GM19193 (cell line): ENCODE measurements around the gene INSIG2.

Experiments
- POLR2A ChIP-seq: IDR thresholded peaks from 4 replicates; pipeline ENCODE4 v1.6.1; 2011; ENCODE audit not compliant: insufficient read depth, insufficient read length; ENCODE audit errors: extremely low read depth

The INSIG2 gene

DNA sequence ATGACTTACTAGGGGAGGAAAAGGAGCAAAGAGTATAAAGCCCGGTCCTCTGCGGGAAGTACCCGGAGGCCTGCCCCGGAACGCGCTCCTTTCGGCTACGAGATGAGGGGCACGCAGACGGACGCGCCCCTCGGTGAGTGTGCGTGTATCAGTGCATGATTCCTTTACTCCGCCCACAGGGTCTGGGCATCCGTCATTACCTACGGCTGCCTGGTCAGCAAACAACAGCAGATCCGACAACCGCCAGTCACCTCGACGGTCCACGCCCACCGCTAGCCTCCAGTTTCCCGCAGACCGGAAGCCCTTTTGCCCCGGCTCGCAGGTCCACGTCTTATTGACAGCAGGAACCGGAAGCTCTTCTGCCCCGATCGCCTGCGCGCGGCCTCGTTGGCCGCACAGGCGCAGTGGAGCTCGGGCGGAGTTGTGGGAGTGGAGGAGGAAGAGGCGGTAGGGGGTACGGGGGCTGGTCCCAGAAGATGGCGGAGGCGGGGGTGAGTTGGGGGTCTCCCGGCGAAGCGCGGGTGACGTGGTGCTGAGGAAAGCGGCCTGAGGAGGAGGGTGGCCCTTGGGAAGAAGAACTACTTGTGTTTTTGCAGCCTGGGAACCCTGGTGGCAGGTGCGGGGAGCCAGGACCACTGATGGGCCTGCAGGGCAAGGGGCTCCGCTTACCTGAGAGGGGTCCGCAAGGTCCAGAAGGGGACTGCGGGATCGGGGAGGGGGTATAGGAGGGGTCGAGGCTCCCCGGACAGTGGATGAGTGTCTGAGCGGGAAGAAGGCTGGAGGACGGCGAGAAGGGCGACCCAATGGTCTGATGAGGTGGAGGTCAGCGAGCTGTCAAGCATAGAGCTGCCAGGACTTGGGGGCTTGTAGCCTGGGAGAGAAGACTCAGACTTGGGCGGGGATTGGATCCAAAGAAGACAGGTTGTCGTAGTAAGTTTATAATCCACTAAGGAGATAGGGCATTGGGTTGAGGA lies at the start of gene INSIG2:
TSS of gene INSIG2 (plus strand) at position 421 of the 974 bp plus-strand sequence. CDS start 8,086 bp downstream, outside the sequence.
- peak; percentile 59 for TF ChIP-seq POLR2A

DNA sequence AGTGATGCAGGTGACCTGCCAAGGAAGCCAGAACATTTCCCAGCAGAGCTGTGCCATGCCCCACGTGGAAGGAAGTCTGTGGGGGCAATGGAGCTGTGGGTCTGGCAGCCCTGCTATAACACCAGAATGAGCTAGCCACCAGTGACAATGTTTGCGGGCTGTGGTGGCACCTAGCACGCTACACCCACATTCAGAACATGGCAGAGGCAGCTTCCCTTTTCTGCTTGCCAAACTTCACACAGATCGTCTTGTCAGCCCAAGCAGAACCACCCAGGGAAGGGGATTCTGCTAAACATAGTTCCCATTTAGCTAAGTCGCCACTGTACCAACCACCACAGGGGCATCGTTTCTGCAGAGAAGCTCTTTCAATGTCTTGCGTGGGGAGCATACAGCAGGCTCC lies 47.4 kb upstream of the INSIG2 start:
- no peak for TF ChIP-seq POLR2A

DNA sequence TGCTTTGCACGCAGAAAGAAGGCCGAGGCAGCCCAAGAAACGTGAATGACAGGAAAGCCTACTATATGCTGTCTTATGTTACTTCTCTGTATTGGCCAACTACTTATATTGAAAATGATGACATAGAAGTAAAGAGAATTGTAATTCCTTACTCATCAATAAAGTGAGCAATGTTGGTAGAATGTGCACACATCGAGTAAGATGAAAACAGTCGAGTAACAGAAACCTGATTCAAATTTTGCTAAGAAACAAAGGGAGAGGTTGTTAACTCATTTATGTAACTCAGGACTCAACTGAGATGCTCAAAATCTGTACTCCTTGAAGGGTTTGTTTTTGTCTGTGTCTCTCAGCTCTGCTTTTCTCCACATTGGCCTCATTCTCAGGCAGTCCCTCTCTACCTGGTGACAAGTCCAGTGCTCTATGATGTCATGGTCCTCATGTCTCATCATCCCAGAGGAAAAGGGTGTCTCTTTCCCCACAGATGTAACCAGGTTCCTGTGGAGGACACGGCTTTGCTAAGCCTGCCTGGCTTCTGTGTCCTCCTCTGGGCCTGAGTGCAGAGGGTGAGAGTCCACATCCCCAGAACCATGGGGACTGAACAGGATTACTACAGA lies 44.1 kb upstream of the INSIG2 start:
- no peak for TF ChIP-seq POLR2A

DNA sequence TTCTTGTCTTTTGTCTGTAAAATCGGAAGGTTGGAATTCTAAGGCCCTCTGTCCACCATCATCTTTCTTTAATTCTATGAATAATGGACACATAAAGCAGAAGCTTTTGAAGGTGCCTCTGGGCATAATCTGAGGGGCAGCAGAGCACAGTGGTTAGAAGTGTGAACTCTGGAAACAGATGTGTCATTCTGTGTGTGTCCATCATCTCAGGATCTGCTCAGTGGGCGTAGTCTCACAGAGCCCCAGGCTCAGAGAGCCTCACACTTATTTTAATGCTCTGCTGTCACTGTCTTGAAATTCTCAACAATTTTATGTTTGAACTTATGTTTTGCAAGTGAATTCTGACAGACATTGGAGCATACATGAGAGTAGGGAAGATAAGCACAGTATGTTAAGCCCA lies 43.4 kb upstream of the INSIG2 start:
- no peak for TF ChIP-seq POLR2A

DNA sequence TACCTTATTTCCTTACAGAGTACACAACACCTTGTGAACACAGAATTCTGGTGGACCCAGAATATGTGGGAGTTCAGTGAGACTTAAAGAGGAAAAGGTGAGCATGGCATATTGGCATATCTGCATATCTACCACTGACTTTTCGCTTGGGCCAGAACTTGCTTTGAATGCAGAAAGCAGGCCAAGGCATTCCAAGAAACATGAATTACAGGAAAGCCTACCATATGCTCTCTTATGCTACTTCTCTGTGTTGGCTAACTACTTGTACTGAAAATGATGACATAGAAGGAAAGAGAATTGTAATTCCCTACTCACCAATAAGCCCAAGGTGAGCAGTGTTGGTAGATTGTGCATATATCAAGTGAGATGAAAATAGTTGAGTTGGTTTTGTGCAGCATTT lies 43.0 kb upstream of the INSIG2 start:
- no peak for TF ChIP-seq POLR2A

DNA sequence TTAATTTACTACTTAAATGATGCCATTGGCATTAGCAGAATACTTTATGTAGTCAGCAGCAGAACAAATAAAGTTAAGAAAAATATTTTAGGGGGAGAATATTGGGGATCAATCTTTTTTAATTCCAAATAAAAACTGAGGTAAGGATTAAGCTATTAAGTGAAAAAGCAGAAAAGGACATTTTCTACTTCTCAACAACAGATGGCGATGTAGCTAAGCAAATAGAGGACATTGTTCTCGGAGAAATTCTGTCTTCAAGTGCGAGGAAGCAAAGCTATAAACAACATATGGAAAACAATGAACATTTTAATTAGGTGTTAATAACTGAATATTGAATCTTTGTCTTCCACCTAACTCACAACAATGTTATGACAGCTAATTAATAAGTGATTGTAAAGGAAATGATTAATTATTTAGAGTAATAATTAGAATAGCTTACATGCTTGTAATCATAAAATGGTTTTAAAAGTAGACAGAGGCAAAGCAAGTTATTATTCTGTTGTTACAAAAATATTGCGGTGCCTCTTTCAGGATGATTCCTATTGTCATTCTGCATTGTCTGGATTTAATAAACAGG lies 41.5 kb upstream of the INSIG2 start:
- no peak for TF ChIP-seq POLR2A

DNA sequence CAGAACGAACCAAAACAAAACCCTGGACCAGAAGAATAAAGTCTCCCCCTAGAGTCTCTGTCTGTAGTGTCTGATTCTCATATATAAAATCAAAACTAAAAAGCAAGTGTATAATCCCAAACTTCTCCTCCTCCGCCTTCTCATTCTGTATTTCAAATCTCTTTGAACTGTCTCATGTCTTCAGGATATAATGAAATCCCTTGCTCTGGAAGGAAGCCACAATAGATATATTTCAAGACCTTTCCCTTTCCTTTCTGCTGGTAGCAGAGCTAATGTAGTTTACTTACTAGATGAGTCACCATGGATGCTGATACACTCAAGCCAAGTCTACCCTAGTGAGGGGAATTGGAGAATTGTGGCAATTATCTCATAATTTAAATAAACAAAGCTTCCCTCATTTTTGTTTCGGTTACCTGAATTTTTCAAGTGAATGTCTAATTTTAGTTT lies 40.9 kb upstream of the INSIG2 start:
- TF ChIP-seq POLR2A, result no peak

DNA sequence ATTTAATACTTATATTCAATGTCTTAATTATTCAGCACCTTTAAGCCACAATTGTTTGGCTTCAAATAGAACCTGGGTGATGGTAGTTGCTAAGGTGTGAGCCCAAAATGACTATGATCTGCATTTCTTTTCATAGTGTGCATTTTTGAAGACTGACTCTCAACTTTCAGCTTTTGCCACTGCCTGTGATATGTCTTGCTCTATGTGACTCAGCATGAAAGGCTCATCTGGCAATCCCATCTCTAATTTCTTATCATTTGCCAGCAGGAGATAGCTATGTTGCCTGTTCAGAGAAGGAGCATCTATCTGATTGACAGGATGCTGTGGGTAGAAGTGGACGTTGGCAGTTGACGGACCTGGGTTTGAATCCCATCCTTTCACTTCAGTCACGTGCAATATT lies 39.9 kb upstream of the INSIG2 start:
- no peak for TF ChIP-seq POLR2A

DNA sequence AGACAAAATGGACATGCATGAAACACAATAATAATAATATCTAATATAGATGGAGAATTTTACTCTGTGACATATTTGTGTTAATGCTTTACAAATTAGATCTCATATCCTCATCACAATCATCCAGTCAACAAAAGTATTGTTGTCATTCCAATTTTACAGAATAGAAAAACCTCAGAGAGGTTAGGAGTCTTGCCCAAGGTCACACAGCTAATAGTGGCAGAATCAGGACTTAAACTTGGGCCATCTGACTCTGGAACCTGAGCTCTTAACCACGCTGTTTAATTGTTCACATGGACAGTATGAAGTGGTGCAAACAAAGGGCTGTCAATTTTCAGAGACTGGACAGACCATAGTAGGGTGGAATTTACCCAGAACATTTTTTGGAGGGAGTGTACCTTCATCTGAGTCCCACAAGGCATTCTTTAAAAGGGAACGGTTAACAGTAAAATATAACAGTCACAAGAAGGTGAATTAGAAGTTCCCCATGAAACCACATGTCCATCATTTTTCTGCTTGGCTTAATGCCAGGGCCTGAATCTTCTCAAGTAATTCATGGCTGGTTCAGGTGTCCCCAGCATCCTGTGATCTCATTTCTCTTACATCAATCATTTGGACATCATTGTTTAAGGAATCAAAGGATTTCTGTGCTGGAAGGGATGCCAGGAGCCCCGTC lies 39.0 kb upstream of the INSIG2 start:
- TF ChIP-seq POLR2A, result no peak

DNA sequence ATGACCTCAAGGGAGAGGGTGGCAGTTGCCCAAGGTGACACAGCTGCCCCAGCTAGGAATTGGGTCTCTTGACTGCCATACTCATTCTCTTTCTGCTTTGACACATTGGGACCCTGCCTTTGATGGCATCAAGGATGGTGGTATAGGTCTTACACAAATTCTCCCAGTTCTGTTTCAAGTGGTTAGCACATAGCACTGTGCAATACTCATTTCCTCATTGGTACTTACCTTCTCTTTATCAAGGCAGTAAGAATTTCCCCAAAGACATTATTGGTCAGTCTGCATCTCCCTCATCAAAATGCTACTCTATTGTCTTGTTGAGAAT lies 38.5 kb upstream of the INSIG2 start:
- no peak for TF ChIP-seq POLR2A

DNA sequence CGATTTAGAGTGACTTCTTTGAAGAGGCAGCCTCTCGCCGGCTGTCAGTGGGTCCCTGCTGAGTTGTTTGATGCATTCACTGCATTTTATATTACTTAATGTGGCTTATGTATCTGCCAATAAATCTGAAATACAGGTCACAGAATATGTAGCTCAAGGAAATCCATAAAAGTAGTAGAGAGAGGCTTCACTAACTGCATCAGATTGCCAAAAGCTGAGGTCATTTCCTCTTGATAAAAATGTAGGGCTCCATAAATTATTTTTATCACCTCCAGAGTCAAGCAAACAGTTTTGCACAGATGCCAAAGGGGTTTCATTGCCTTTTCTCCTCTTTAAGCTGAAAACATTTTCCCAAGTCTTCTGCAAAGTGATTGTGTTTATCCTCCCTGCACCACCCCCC lies 37.9 kb upstream of the INSIG2 start:
- no peak for TF ChIP-seq POLR2A

DNA sequence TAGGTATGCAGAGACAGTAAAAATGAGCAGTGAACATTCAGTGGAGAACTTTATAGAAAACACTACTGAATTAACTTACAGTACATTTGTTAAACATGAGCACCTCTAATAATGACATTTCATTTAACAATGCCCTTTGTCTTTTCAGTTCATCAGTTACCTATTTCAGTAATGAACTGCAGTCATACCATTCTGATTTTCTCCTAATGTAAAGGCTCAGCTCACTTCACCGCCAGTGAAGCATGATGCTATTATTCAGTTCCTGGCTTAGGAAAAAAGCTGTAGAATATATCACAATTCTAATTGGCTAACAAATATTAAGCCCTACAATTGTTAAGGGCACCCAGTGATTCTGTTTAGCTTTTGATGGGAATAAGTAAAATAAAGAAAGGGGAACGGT lies 37.3 kb upstream of the INSIG2 start:
- TF ChIP-seq POLR2A, result no peak

DNA sequence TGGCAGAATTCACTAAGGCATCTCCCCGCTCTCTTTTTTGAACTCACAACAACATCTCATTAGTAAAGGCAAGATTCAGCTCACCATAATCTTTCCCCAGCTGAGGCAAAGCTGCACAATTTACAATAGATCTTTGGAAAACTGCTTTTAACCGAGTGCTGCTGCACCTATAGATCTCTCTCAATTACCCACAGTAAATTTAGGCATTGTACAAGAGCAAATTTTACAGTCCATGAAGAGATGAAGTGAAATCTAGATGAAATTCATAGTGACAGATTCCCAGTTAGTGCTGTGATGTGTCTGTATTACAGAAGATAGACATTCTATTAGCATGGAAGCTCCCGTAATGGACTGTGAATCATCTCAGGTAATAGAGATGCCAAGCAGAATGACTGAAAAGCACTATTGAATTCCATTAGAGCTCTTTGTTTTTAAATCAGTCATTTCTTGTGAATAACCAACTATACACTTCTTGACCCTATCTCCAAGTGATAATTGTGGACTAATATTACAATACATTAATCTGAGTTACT lies 36.4 kb upstream of the INSIG2 start:
- no peak for TF ChIP-seq POLR2A

DNA sequence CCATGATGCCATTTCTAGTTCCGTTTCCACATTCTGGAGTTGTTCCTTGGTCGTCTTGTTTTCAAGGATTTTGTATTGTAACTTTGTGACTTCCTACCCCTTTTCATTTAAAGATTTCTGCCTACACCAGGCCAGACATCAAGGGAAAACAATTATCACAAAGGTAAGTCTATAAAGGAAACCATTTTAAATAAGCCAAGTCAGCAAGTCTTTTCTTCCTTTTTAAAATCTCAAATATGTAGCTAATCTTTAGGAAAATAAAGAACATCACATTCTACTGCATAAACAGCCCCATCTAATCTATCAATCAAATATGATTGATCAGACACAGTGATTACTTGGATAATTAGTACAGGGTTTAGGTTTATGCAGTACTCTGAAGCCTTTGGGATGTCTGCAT lies 35.8 kb upstream of the INSIG2 start:
- TF ChIP-seq POLR2A, result no peak

DNA sequence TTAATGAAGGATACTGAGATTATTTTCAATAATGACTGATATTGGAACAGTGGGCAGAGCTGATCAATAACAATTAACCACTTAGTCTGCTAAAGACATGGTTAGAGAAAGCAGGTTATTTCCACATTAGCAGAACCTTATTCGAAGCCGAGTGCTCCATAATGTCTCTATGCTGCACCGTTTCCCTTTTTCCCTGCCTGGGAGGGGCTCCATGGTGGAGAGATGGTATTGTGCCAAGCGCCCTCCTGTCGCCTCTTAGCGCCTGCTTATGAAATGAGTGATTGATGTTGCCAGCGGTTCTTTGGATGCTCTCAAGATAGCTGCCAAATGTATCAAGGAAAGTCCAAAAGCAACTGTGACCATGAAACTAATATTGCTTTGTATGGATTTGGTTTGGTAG lies 34.6 kb upstream of the INSIG2 start:
- no peak for TF ChIP-seq POLR2A

DNA sequence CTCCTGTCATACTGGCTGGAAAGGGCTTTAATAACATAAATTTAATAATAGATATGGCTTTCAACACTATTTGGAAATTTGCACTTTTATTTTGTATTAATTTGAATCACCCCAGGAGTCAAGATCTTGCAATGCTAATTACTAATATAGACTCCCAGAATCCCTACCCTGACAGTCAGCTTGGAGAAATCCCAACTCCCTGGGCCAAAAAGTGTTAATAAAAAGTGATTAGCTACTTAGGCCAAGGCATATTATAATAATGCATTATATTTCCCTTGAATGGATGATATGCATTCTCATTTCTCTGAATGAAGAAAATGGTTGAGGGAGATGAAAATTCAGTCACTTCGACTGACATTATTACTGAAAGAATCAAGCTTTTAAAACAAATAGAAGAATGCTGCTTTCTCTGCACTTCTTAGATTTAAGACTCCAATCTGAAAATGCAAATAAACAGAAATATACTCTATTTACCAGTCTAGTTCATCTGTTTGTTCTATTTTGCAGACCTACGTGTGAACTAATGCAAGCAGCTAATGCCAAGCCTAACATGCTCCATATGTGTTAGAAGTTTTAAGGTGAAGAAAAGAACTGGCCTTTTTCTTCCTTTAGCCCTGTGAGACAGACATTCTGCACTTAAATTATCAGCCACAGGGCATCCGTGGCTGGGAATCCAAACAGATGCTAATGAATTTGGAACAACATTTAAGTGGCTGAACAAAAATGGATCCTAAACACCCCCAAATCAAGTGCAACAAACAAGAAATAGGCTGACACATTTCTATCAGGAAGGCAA lies 33.9 kb upstream of the INSIG2 start:
- TF ChIP-seq POLR2A, result no peak
